Activated CD4-positive, alpha-beta T cell treated with anti-CD3 and anti-CD28 coated beads, Interleukin-2, amount 10 ng/mL, durations not matched to agents 7 days and 5 days (primary cell): Measurements from ENCODE around the gene ACOT9. TPM values are rescaled to one million over a fixed set of nuclear protein-coding genes. Genes with fewer than 3 reads are reported as not detected.
"Not testable (repeated sequence)": the region's sequence is repeated elsewhere in the genome, so short reads cannot be mapped to it uniquely, and the experiment has no call there.

ENCODE experiments used
- CTCF ChIA-PET: fragments of 350-600 bp; sonication (Branson Sonifier 250); formaldehyde crosslinking; loops from one replicate; lab custom pipeline; 2021; ENCODE audit warnings: antibody characterized with exemption; lab: Charles Lee
- POLR2A ChIA-PET: fragments of 350-600 bp; sonication (Branson Sonifier 250); formaldehyde crosslinking; loops from one replicate; lab custom pipeline; 2021; ENCODE audit warnings: antibody characterized with exemption; lab: Charles Lee
- DNase-seq: peaks from one replicate; pipeline ENCODE4 v3.0.0-alpha.2; 2020
- H3K27ac Mint-ChIP-seq: one replicate; pipeline ENCODE4 v1.8.0; 2021; ENCODE audit warnings: mild to moderate bottlenecking, moderate library complexity, mixed read lengths
- H3K27me3 Mint-ChIP-seq: one replicate; pipeline ENCODE4 v1.8.0; 2021; ENCODE audit warnings: mixed read lengths
- H3K36me3 Mint-ChIP-seq: one replicate; pipeline ENCODE4 v1.8.0; 2021; ENCODE audit warnings: low read depth, mixed read lengths
- H3K4me1 Mint-ChIP-seq: one replicate; pipeline ENCODE4 v1.8.0; 2021; ENCODE audit warnings: mixed read lengths
- H3K4me3 Mint-ChIP-seq: one replicate; pipeline ENCODE4 v1.8.0; 2021; ENCODE audit warnings: mild to moderate bottlenecking, moderate library complexity, mixed read lengths
- H3K9me3 Mint-ChIP-seq: one replicate; pipeline ENCODE4 v1.8.0; 2021; ENCODE audit warnings: mixed read lengths
- total RNA-seq, 2 experiments: library from RNA; stranded (reverse); gene quantifications; one replicate each; pipeline ENCODE4 v1.2.3, GENCODE V29; 2021

Gene ACOT9
- total RNA-seq, 2 experiments from 2014 or later, result 21.5 to 23.4 TPM

DNA sequence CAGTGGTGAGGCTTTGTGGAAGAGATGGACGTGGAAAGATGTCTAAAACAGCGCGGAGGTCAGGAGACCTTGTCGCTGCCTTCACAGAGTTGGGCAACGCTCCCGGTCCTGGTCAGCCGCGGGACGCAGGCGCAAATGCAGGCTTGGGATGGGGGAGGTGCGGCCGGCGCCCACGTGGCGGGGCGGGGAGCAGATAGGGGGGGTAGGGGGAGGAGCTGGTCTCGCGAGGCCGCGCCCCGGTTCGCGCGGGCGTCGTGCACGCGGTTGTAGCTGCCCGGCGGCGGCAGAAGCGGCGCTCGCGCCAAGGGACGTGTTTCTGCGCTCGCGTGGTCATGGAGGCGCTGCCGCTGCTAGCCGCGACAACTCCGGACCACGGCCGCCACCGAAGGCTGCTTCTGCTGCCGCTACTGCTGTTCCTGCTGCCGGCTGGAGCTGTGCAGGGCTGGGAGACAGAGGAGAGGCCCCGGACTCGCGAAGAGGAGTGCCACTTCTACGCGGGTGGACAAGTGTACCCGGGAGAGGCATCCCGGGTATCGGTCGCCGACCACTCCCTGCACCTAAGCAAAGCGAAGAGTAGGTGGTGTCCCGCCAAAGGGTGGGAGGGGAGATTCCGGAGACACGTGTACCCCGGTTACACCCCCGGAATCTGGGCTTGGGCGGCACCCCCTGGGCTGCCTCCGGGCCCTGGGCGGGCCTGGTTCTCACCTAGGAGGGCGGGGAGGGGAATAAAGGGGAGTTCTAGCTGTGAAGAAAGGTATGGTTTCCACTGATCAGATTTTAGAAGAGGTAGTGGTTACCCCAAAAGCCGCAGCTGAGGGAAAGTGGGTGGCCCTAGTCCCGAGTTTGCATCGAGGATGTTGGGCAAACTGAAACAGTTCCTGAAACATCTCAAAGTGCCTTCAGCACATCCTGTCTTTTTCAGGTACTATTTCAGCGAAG is 75.6 kb downstream of the ACOT9 start, which contains the start of gene PRDX4:
Gene PRDX4 (plus strand): TSS at position 255 of the 939 bp plus-strand sequence. CDS start 78 bp downstream, at position 333.
- Mint-ChIP-seq H3K27ac (peak within 1 kb of the TSS; percentile 95), H3K36me3 (peaks cover 4% of the 10 kb centered on the region), H3K27me3 (no peaks in the 10 kb centered on the region), H3K9me3 (no peaks in the 10 kb centered on the region), H3K4me3 (peak within 1 kb of the TSS; percentile 86), H3K4me1 (peaks cover 32% of the 10 kb centered on the region)
- POLR2A ChIA-PET, result no interaction called here
- peak; percentile 72 for DNase-seq
- CTCF ChIA-PET, result interaction anchor here (1.0 kb wide), 1 partner anchor 241 kb away, joined by 4 read pairs; the partner anchor contains the start of gene CXorf58

DNA sequence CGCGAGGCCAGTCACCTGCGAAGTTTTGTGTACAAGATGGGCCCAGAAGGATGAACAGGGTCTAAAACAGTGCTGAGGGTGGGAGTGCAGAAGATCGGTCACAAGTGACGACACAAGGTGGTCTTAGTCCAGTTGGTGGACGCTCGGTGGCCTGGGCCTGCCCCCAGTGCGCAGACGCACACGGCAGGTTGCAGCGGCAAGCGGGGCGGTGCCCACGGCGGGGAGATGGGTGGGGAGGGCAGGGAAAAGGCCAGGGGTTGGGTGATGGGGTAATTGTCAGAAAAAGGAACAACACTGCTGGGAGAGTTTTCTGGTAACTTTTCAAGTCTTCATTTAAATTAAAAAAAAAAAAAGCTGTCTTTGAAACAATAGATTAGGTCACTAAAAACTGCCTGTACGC is 76.8 kb downstream of the ACOT9 start:
- Mint-ChIP-seq H3K4me3 (peak overlapping the region; percentile 17), H3K27ac (peak overlapping the region; percentile 14), H3K27me3 (no peaks in the 10 kb centered on the region), H3K9me3 (no peaks in the 10 kb centered on the region), H3K36me3 (peaks cover 3% of the 10 kb centered on the region), H3K4me1 (peaks cover 44% of the 10 kb centered on the region)
- DNase-seq, result no peak
- ChIA-PET CTCF (interaction anchor here (1.0 kb wide), 1 partner anchor 12 kb away, joined by 3 read pairs; no protein-coding TSS in a partner anchor), POLR2A (no interaction called here)

DNA sequence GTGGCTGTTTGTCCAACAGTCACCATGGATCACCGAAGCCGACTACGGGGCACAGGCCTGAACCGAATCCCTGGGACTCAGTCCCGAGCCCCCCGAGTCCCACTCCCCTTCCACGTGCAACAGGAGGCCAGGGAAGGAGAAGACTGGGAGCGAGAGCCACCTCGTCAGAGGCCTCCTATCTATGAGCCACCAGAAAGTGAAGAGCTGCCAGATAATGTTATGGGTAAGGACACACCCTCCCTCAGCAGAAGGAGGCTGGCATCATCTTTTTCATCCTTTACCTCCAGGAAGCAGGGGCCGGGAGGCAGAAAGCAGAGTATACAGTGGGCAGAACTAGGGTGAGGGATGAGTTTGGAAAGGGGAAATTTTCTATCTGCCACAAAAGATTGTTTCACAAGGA is 78.6 kb downstream of the ACOT9 start:
- no peak for DNase-seq
- H3K36me3 Mint-ChIP-seq, result no peaks in the 10 kb centered on the region
- peak overlapping the region; percentile 9 for H3K27ac Mint-ChIP-seq
- no peaks in the 10 kb centered on the region for H3K9me3 Mint-ChIP-seq
- H3K27me3 Mint-ChIP-seq, result no peaks in the 10 kb centered on the region
- POLR2A ChIA-PET, result no interaction called here
- CTCF ChIA-PET, result interaction anchor here (1.2 kb wide), 1 partner anchor 237 kb away, joined by 3 read pairs; no protein-coding TSS in a partner anchor
- H3K4me3 Mint-ChIP-seq, result no peak overlapping the region
- peaks cover 47% of the 10 kb centered on the region for H3K4me1 Mint-ChIP-seq

DNA sequence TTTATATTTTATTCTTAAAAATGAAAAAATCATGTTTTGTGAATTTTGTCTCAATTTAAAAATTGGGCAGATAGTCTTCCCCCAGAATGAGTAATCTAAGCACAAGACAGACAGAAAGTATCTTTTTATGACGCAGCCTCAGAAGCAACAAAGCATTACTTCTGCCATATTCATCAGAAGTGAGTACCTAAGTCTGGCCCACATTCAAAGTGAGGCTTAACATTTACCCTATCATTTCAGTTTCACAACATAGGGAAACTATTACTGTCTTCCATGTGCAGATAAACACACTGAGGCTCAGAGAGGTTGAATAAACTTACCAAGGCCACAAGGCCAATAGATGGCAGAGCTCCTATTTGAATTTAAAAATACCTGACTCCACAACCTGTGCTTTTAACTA is 80.2 kb downstream of the ACOT9 start:
- Mint-ChIP-seq H3K9me3 (no peaks in the 10 kb centered on the region), H3K36me3 (no peaks in the 10 kb centered on the region), H3K27me3 (no peaks in the 10 kb centered on the region), H3K4me1 (peaks cover 37% of the 10 kb centered on the region), H3K27ac (peak overlapping the region; percentile 66), H3K4me3 (no peak overlapping the region)
- no peak for DNase-seq
- ChIA-PET CTCF (interaction anchor here (0.6 kb wide), 1 partner anchor 370 kb away, joined by 3 read pairs; no protein-coding TSS in a partner anchor), POLR2A (no interaction called here)

DNA sequence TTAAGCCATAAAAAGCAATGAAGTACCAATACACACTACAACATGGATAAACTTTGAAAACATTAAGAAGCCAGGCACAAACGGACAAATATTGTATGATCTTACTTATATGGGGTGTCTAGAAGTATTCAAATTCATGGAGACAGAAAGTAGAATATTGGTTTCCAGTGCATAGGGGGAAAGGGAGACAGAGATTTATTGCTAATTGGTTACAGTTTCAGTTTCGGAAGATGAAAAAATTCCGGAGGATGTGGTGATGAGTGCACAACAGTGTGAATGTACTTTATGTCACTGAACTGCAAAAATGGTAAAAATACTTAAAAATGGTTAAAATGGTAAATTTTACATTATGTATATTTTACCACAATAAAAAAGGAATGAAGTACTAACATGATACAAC is 80.9 kb downstream of the ACOT9 start:
- ChIA-PET CTCF (no interaction called here), POLR2A (no interaction called here)
- H3K9me3 Mint-ChIP-seq, result no peaks in the 10 kb centered on the region
- no peaks in the 10 kb centered on the region for H3K27me3 Mint-ChIP-seq
- H3K4me1 Mint-ChIP-seq, result peaks cover 37% of the 10 kb centered on the region
- H3K27ac Mint-ChIP-seq, result peak overlapping the region; percentile 85
- no peaks in the 10 kb centered on the region for H3K36me3 Mint-ChIP-seq
- peak overlapping the region; percentile 12 for H3K4me3 Mint-ChIP-seq
- DNase-seq, result peak; percentile 9

DNA sequence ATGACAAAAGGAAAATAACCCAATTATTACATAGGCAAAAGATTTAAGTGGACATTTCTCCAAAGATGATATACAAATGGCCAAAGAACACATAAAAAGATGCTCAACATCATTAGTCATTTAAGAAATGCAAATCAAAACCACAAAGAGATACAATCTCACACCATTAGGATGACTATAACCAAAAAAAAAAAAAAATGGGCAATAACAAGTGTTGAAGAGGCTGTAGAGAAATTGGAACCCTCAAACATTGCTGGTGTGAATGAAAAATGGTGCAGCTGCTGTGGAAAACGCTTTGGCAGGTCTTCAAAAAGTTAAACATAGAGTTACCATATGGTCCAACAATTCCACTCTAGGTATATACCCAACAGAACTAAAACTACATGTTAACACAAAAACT is 81.4 kb downstream of the ACOT9 start:
- Mint-ChIP-seq H3K4me3 (no peak overlapping the region), H3K4me1 (peaks cover 36% of the 10 kb centered on the region), H3K27me3 (no peaks in the 10 kb centered on the region), H3K9me3 (no peaks in the 10 kb centered on the region), H3K36me3 (no peaks in the 10 kb centered on the region), H3K27ac (peak overlapping the region; percentile 41)
- ChIA-PET POLR2A (no interaction called here), CTCF (no interaction called here)
- DNase-seq, result no peak

DNA sequence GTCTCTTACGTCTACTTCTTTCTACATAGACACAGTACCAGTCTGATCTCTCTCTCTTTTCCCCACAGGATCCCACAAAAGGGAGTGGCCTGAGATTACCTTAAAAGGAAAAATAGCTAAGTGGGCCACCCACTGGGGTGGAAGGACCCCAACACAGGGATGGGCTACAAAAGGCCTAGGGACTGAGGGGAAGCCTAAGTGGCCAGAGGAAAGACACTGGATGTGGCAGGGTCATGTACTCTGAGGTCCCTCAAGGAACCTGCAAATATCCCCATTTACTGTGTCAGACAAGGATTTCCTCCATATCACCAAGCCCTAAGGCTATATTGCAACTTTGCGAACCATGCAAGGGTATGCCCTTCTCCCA is 82.3 kb downstream of the ACOT9 start:
- H3K27ac Mint-ChIP-seq, result no peak overlapping the region
- H3K27me3 Mint-ChIP-seq, result no peaks in the 10 kb centered on the region
- H3K4me1 Mint-ChIP-seq, result peaks cover 26% of the 10 kb centered on the region
- POLR2A ChIA-PET, result no interaction called here
- CTCF ChIA-PET, result no interaction called here
- no peaks in the 10 kb centered on the region for H3K36me3 Mint-ChIP-seq
- no peaks in the 10 kb centered on the region for H3K9me3 Mint-ChIP-seq
- H3K4me3 Mint-ChIP-seq, result no peak overlapping the region
- DNase-seq, result no peak

DNA sequence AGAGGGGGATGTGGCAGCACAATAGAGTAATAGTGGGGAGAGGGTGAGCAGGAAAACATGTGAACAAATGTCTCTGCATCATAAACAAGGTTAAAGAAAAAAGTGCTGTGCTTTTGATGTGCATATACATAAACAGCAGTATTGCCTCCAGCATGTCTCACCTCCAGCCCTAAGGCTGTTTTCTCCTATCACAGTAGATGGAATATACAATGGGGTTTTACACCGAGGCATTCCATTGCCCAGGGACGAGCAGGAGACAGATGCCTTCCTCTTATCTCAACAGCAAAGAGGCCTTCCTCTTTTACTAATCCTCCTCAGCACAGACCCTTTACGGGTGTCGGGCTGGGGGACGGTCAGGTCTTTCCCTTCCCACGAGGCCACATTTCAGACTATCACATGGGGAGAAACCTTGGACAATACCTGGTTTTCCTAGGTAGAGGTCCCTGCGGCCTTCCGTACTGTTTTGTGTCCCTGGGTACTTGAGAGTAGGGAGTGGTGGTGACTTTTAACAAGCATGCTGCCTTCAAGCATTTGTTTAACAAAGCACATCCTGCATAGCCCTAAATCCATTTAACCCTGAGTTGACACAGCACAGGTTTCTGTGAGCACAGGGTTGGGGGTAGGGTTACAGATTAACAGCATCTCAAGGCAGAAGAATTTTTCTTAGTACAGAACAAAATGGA is 82.9 kb downstream of the ACOT9 start:
- H3K9me3 Mint-ChIP-seq, H3K36me3 Mint-ChIP-seq, POLR2A ChIA-PET, H3K4me3 Mint-ChIP-seq, DNase-seq, H3K27ac Mint-ChIP-seq, CTCF ChIA-PET, H3K27me3 Mint-ChIP-seq: not testable (repeated sequence)
- H3K4me1 Mint-ChIP-seq, result peaks cover 26% of the 10 kb centered on the region

DNA sequence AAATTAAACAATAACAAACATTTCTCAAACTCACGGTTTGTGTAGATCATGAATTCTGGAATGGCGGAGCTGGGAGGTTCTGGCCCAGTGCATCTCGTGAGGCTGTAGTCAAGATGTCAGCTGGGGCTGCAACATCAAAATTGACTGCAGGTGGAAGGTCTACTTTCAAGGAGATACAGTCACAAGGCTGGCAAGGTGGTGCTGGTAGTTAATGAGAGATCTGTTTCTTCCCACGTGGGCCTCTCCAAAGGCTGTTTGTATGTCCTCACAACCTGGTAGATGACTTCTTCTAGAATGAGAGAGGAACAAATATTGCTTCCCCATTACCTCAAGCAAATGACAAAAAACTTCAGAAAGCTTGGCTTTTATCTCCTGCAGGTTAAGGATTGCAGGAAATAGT is 83.7 kb downstream of the ACOT9 start:
- Mint-ChIP-seq H3K27me3 (no peaks in the 10 kb centered on the region), H3K4me1 (peaks cover 26% of the 10 kb centered on the region), H3K27ac (no peak overlapping the region), H3K9me3 (no peaks in the 10 kb centered on the region), H3K4me3 (no peak overlapping the region), H3K36me3 (no peaks in the 10 kb centered on the region)
- CTCF ChIA-PET, result no interaction called here
- no peak for DNase-seq
- POLR2A ChIA-PET, result no interaction called here

DNA sequence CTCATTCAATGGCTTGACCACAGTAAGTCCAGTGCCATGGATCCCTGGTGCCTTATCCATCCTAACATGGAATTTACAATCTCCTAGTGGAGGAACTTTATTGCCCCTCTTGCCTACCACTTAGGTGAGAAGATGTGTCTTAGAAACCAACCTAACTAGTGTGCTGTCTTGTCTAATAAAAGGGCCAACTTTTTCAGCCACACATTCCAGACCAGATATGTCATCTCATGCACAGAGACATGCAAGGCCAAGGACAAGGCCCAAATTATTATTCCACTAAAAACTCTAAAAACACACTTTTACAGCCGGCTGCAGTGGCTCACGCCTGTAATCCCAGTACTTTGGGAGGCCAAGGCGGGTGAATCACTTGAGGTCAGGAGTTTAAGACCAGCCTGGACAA is 86.4 kb downstream of the ACOT9 start:
- CTCF ChIA-PET, result no interaction called here
- H3K4me1 Mint-ChIP-seq, result peaks cover 11% of the 10 kb centered on the region

DNA sequence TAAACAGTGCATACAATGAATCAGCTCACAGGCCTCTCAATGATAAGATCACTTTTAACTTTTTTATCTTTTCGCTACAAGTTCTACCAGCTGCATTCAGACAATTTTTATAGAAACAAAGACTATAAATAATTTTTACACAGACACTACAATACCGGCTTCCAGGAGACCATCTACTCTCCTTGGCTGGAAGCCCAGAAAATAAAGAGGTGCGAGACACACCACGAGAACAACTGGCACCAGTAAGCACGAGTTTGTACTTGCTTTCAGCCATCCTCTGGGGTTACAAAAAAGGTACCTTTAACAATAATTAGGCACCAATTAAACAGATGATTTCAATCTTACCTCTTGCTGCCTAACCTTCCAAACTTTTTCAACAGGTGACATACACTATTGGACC is 87.0 kb downstream of the ACOT9 start:
- no peak overlapping the region for H3K27ac Mint-ChIP-seq
- ChIA-PET CTCF (no interaction called here), POLR2A (no interaction called here)
- H3K4me3 Mint-ChIP-seq, result no peak overlapping the region
- peaks cover 5% of the 10 kb centered on the region for H3K4me1 Mint-ChIP-seq
- no peaks in the 10 kb centered on the region for H3K27me3 Mint-ChIP-seq
- no peaks in the 10 kb centered on the region for H3K36me3 Mint-ChIP-seq
- H3K9me3 Mint-ChIP-seq, result no peaks in the 10 kb centered on the region
- no peak for DNase-seq

More for the DNA sequence above, 86.4 kb downstream of the ACOT9 start:
- POLR2A ChIA-PET, result no interaction called here
- no peaks in the 10 kb centered on the region for H3K27me3 Mint-ChIP-seq
- H3K9me3 Mint-ChIP-seq, result no peaks in the 10 kb centered on the region
- H3K27ac Mint-ChIP-seq, result no peak overlapping the region
- no peak for DNase-seq
- H3K36me3 Mint-ChIP-seq, result no peaks in the 10 kb centered on the region
- H3K4me3 Mint-ChIP-seq, result no peak overlapping the region
